SK-N-SH treated with all-trans-retinoic acid at 6 μM for 48 hours (cell line): ENCODE results near the gene KIF1A.

Experiments used
- ISL1 ChIP-seq: fragments of 250-450 bp; sonication (Bioruptor Pico); IDR thresholded peaks from 2 replicates; pipeline ENCODE4 v2.1.2; 2022; ENCODE audit warnings: mild to moderate bottlenecking, moderate library complexity
- TOX ChIP-seq: fragments of 250-450 bp; sonication (Bioruptor Pico); IDR thresholded peaks from 2 replicates; pipeline ENCODE4 v1.8.0; 2021; ENCODE audit warnings: mild to moderate bottlenecking, moderate library complexity, borderline replicate concordance

GRCh38 chr2:240787521-240788472, 32.2 kb downstream of the KIF1A start:
- TF ChIP-seq ISL1 (no peak), TOX (CRISPR knock-in tag) (no peak)
